OCI-LY1 (cell line): Measurements from ENCODE around the gene CDKL4.
"Not testable (repeated sequence)": the region's sequence is repeated elsewhere in the genome, so short reads cannot be mapped to it uniquely, and the experiment has no call there.

ENCODE experiments used
- CTCF ChIP-seq: fragments of 200-600 bp; sonication (generic), shearing (Covaris generic); IDR thresholded peaks from 2 replicates; pipeline ENCODE4 v1.5.1; 2017; ENCODE audit warnings: mild to moderate bottlenecking, antibody characterized with exemption, low read length, moderate library complexity, mixed read lengths
- EZH2 ChIP-seq: fragments of 200-600 bp; sonication (generic), shearing (Covaris generic); IDR thresholded peaks from 2 replicates; pipeline ENCODE4 v1.8.0; 2017; ENCODE audit warnings: borderline replicate concordance, mixed run types, mild to moderate bottlenecking, antibody characterized with exemption, low read length, moderate library complexity, mixed read lengths

GRCh38 chr2:39197003-39197402 is 46.8 kb downstream of the CDKL4 start:
- not testable (repeated sequence) for TF ChIP-seq CTCF, EZH2
